Activated naive CD8-positive, alpha-beta T cell (primary cell): Measurements from ENCODE around the gene ATP1A4.

Experiments
- H3K27ac Mint-ChIP-seq: one replicate; pipeline ENCODE4 v1.8.0; 2021; ENCODE audit warnings: mixed read lengths
- H3K27me3 Mint-ChIP-seq: one replicate; pipeline ENCODE4 v1.8.0; 2021; ENCODE audit warnings: mixed read lengths
- H3K36me3 Mint-ChIP-seq: one replicate; pipeline ENCODE4 v1.8.0; 2021; ENCODE audit warnings: mixed read lengths
- H3K4me1 Mint-ChIP-seq: one replicate; pipeline ENCODE4 v1.8.0; 2021; ENCODE audit warnings: low read depth, mixed read lengths
- H3K4me3 Mint-ChIP-seq: one replicate; pipeline ENCODE4 v1.8.0; 2021; ENCODE audit warnings: mild to moderate bottlenecking, mixed read lengths
- H3K9me3 Mint-ChIP-seq: one replicate; pipeline ENCODE4 v1.8.0; 2021; ENCODE audit warnings: low read depth, mixed read lengths

Gene ATP1A4

DNA sequence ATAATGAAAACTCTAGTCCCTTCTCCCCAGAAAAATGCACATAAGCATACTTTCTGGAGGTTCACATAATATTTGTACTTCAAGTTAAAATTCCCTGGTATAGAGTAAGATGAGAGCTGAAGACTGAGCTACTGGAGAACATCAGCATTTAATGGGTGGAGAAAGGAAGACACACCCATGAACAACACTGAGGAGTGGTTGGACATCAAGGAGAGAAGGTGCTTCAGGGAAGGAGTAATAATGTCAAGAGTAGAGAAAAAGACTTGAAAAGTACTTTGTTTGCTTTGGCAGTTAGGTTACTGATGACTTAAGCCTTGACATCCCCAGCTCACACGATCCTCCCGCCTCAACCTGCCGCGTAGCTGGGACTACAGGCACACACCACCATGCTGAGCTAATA is 75.6 kb downstream of the ATP1A4 start:
- Mint-ChIP-seq H3K27me3 (no peaks in the 10 kb centered on the region), H3K9me3 (no peaks in the 10 kb centered on the region), H3K36me3 (peaks cover 12% of the 10 kb centered on the region), H3K4me3 (no peak overlapping the region), H3K4me1 (no peaks in the 10 kb centered on the region), H3K27ac (no peak overlapping the region)

DNA sequence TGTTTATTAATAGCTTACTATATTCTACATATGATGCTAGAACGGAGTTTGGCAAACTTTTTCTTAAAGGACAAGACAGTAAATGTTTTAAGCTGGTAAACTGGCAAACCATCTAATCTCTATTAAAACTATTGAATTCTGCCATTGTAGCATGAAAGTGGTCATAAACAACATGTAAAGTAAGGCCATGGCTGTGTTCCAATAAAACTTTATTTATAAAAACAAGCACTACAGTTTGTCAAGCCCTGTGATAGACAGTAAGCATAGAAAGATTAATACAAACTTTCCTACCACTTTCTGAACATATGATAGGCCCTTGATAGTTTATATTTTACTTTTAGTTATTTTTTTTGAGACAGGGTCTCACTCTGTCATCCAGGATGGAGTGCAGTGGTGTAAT is 76.2 kb downstream of the ATP1A4 start:
- Mint-ChIP-seq H3K4me3 (no peak overlapping the region), H3K27ac (no peak overlapping the region), H3K36me3 (peaks cover 12% of the 10 kb centered on the region), H3K4me1 (no peaks in the 10 kb centered on the region), H3K27me3 (no peaks in the 10 kb centered on the region), H3K9me3 (no peaks in the 10 kb centered on the region)

GRCh38 chr1:160228431-160228830 is 77.0 kb downstream of the ATP1A4 start:
- Mint-ChIP-seq H3K4me3 (no peak overlapping the region), H3K9me3 (no peaks in the 10 kb centered on the region), H3K36me3 (peaks cover 12% of the 10 kb centered on the region), H3K4me1 (peaks cover 7% of the 10 kb centered on the region), H3K27ac (peak overlapping the region; percentile 10), H3K27me3 (no peaks in the 10 kb centered on the region)

DNA sequence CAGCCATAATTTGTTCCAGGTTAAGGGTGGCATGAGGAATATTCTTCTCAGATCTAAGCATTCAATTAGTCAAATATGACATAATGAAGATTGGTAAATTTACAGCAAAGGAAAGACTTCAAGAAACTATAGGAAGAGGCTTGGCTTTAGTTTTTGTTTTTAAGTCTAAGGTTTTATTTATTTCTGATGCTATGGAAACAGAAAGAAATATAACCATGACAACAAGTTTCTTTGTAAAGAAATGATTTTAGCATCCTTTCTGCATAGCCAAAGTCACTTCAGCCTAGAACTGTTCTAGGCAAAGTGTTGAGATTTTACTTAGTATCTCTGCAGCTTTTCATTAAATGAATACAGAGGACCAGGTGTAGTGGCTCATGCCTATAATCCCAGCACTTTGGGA is 81.5 kb downstream of the ATP1A4 start:
- Mint-ChIP-seq H3K27ac (no peak overlapping the region), H3K4me3 (no peak overlapping the region), H3K36me3 (peaks cover 16% of the 10 kb centered on the region), H3K9me3 (no peaks in the 10 kb centered on the region), H3K4me1 (peaks cover 18% of the 10 kb centered on the region), H3K27me3 (no peaks in the 10 kb centered on the region)
